ENCODE results near the gene LRRTM4.
"Not testable (repeated sequence)": the region's sequence is repeated elsewhere in the genome, so short reads cannot be mapped to it uniquely, and the experiment has no call there.

LRRTM4 gene

DNA sequence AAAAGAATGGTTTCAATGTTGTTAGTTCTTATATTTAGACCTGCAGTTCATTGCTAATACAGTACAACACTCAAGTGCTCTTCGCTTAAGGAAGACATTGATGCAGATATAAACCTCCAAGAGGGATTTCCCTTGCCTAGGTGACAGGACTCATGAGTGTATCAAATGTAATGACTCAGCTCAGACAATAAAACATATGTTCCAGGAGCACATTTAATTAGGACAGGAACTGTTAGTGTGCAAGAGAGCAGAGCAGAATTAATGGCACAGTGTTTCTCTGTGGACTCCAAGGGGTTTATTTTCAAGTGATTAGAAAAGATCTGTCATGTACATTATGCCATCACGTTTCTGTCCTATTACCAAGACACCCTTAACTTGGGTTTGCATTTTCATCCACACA is 375.0 kb downstream of the LRRTM4 start:
- no peak for ATAC-seq (replicated peaks)
- Mint-ChIP-seq H3K9me3 (peaks cover 4 to 15% of the 10 kb centered on the region in 2 donors), H3K27ac (no peak overlapping the region), H3K36me3 (no peaks in the 10 kb centered on the region), H3K4me3 (no peak overlapping the region), H3K4me1 (no peaks in the 10 kb centered on the region), H3K27me3 (no peaks in the 10 kb centered on the region)
- no peak for DNase-seq

DNA sequence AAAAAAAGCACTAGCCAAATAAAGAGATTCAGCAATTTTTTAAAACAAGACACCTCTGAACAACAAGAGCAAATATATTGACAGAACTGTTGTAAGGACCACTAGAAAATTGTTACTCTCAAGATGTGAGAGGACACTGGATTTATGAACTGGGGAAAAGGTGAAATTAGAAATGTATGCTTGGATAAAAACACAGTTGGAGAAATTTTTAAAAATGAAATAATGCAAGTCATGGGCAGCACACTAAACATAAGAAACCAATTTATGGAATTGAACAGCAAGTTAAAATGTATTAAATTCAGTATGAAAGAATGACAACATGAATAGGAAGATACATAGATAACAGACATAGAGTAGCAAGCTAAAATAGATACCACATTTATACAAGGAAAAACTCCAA is 377.4 kb downstream of the LRRTM4 start:
- Mint-ChIP-seq H3K27ac (no peak overlapping the region), H3K27me3 (no peaks in the 10 kb centered on the region), H3K9me3 (peaks cover 2 to 7% of the 10 kb centered on the region in 2 donors), H3K4me3 (no peak overlapping the region), H3K4me1 (no peaks in the 10 kb centered on the region), H3K36me3 (no peaks in the 10 kb centered on the region)
- no peak for ATAC-seq (replicated peaks)
- no peak for DNase-seq

DNA sequence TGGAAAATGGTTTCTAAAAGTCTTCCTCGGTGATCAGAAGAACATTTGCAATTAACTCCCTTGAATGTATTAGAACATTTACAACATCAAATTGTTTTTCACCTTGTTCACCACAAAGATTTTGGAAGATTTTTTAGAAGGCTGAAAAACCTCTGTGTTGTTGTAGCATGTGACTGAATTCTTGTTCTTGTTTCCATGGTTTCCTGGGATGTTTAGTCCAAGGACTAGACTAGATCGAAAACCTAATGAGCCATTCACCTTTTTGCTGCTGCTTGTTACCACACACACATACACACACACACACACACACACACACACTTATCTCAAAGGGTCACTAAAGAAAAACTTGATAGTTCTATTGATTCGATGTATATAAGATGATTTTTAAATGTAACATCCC is 380.0 kb downstream of the LRRTM4 start:
- H3K27me3 Mint-ChIP-seq, result no peaks in the 10 kb centered on the region
- H3K4me3 Mint-ChIP-seq, result no peak overlapping the region
- no peak for ATAC-seq (replicated peaks)
- no peak overlapping the region for H3K27ac Mint-ChIP-seq
- H3K4me1 Mint-ChIP-seq, result no peaks in the 10 kb centered on the region
- no peak for DNase-seq
- H3K36me3 Mint-ChIP-seq, result no peaks in the 10 kb centered on the region
- H3K9me3 Mint-ChIP-seq, result peaks cover 6 to 15% of the 10 kb centered on the region in 2 donors

DNA sequence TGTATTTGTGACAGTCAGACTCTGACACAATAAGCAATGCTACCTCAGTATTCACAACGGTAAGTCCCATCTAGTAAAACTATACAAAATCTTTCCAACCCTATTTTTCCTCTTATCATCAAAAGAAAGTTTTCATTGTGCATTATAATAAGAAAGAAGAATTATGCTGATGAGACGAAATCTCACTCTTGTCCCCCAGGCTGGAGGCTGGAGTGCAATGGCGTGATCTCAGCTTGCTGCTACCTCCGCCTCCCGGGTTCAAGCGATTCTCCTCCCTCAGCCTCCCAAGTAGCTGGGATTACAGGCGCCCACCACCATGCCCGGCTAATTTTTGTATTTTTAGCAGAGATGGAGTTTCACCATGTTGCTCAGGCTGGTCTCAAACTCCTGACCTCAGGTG is 393.7 kb downstream of the LRRTM4 start:
- not testable (repeated sequence) for H3K9me3 Mint-ChIP-seq; H3K4me1 Mint-ChIP-seq; DNase-seq; H3K27ac Mint-ChIP-seq; ATAC-seq (replicated peaks); H3K4me3 Mint-ChIP-seq; H3K27me3 Mint-ChIP-seq; H3K36me3 Mint-ChIP-seq

DNA sequence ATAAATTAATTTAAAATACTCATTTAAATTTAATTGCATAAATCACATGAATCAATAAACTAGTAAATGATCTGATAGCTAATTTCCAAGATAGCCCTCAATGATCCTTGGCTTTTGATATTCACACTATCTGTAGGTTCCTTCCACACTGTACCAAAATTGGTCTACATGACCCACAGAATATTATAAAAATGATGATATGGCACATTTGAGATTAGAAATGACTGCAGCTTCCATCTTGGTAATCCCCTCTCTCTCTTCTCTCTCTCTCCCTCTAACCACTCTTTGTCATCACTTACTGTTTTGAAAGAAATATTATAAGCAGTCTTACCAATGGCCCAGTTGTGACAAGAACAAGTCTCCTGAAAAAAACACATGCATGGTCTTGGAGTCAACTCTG is 394.8 kb downstream of the LRRTM4 start:
- DNase-seq (no peak), ATAC-seq (replicated peaks) (no peak)
- Mint-ChIP-seq H3K9me3 (peaks cover 2 to 6% of the 10 kb centered on the region in 2 donors), H3K4me1 (no peaks in the 10 kb centered on the region), H3K27ac (no peak overlapping the region), H3K27me3 (no peaks in the 10 kb centered on the region), H3K36me3 (no peaks in the 10 kb centered on the region), H3K4me3 (no peak overlapping the region)

DNA sequence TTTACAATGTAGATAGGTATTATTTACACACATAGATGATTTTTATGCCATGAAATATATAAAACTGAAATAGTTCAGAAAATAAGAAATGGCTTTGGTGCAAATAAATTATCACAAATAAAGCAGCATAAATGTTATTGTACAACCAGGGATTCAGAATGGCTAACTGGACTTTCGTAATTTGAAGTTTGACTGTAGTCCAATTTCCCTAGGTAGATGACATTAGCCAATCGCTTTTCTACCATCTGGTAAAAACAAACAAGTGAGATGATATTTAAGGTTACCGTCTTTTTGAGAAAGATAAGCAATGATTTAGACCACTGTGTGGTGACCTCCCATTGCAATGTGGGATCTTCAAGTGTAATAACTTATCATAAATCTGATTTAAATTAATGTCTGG is 400.7 kb downstream of the LRRTM4 start:
- H3K9me3 Mint-ChIP-seq, result peaks cover 1 to 6% of the 10 kb centered on the region in 2 donors
- no peaks in the 10 kb centered on the region for H3K27me3 Mint-ChIP-seq
- ATAC-seq (replicated peaks) (no peak), DNase-seq (no peak)
- no peaks in the 10 kb centered on the region for H3K36me3 Mint-ChIP-seq
- no peaks in the 10 kb centered on the region for H3K4me1 Mint-ChIP-seq
- H3K4me3 Mint-ChIP-seq, result no peak overlapping the region
- H3K27ac Mint-ChIP-seq, result no peak overlapping the region

DNA sequence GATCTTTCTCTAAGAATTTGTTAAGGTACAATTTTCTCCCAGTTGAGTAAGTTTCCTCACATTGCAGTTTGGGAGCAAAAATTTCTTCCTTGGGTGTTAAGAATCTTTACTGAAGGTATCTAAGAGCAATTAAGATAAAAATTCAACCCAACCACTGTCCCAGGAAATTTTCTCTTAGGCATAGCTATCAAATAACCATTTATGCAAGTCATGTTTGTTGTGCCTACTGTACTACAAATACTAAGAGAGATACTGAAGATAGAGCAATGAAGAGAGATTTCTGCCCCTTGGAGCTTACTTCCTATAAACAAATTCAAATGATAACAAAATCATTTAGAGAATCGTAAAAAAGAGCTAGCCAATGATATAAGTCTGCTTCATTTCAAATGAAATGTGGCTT is 402.8 kb downstream of the LRRTM4 start:
- H3K36me3 Mint-ChIP-seq, result no peaks in the 10 kb centered on the region
- no peaks in the 10 kb centered on the region for H3K4me1 Mint-ChIP-seq
- H3K27me3 Mint-ChIP-seq, result no peaks in the 10 kb centered on the region
- H3K4me3 Mint-ChIP-seq, result no peak overlapping the region
- ATAC-seq (replicated peaks) (no peak), DNase-seq (no peak)
- H3K27ac Mint-ChIP-seq, result no peak overlapping the region
- H3K9me3 Mint-ChIP-seq, result peaks cover 1 to 6% of the 10 kb centered on the region in 2 donors

DNA sequence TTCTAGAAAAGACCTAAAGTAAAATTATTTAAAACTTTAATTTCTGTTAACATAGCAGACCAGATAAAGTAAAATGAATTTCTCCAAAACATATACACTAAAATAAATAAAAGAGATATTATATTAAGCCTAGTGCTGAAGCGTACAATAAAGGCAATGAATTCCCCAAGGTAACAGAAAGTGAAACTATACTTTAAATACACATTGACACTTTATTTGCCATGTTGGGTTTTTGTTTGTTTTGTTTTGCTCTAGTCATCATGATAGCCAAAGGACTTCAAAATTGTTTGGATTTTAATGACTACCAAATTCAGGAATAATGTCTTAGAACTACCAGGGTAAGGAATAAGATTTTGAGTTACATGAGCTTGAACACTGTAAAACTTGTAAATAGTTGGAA is 413.3 kb downstream of the LRRTM4 start:
- Mint-ChIP-seq H3K4me3 (no peak overlapping the region), H3K36me3 (no peaks in the 10 kb centered on the region), H3K27me3 (no peaks in the 10 kb centered on the region), H3K9me3 (peaks cover 4 to 10% of the 10 kb centered on the region in 2 donors), H3K4me1 (no peaks in the 10 kb centered on the region), H3K27ac (no peak overlapping the region)
- DNase-seq, result no peak
- ATAC-seq (replicated peaks), result no peak

DNA sequence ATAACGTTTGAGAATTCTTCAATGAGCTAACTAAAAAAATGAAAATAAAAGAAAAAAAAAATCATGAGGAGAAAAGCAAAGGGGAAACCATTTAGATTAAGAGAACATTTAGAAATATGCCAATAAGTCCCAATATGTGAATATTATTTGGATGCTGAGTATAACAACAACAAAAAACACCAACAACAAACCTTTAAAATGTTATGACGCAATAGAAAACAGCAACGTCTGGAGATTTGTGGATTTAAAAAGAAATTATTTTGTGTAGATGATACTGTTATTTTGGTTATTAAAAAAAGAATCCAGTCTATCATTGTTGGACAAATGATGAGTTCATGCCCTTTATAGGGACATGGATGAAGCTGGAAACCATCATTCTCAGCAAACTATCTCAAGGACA is 417.2 kb downstream of the LRRTM4 start:
- DNase-seq (no peak), ATAC-seq (replicated peaks) (no peak)
- Mint-ChIP-seq H3K4me3 (no peak overlapping the region), H3K27me3 (no peaks in the 10 kb centered on the region), H3K9me3 (peaks cover 1 to 3% of the 10 kb centered on the region in 2 donors), H3K4me1 (no peaks in the 10 kb centered on the region), H3K27ac (no peak overlapping the region), H3K36me3 (no peaks in the 10 kb centered on the region)

DNA sequence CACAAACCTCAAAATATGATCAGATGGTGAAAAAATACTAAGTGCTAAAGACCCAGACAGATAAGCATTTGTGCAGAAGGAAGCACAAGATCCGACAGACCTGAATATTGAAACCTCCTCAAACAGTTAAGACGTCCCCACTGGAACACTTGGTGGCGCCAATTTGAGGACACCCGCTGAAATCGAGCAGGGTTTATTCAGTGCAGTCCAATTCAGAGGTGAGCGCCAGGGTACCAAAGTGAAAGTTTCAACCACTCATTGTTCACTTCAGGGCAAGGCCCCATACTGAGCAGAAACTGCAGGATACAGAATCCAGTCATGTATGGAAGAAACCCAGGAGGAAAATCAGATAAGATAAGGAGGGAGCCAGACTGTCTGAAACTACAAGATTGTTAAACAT is 417.6 kb downstream of the LRRTM4 start:
- no peaks in the 10 kb centered on the region for H3K4me1 Mint-ChIP-seq
- no peaks in the 10 kb centered on the region for H3K36me3 Mint-ChIP-seq
- H3K9me3 Mint-ChIP-seq, result peaks cover 1 to 3% of the 10 kb centered on the region in 2 donors
- DNase-seq (no peak), ATAC-seq (replicated peaks) (no peak)
- no peak overlapping the region for H3K27ac Mint-ChIP-seq
- no peak overlapping the region for H3K4me3 Mint-ChIP-seq
- no peaks in the 10 kb centered on the region for H3K27me3 Mint-ChIP-seq

DNA sequence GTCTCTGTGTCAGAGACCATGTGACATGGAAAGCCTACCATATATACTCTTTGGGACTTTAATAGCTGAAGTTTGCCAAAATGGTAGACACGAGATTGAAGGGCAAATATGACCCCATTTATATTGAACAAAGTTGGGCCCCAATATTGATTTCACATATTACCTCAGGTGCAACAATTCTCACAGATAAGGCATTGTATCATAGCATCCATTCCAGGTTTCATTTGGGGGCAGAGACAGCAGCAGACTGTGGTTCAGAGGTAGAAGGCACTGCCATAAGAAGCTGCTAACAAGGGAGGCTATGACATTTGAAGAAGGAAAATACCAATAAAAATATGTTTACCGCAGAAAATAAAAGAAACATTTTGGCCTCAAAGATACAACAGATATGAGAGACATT is 419.2 kb downstream of the LRRTM4 start:
- no peaks in the 10 kb centered on the region for H3K4me1 Mint-ChIP-seq
- no peak overlapping the region for H3K4me3 Mint-ChIP-seq
- no peak for ATAC-seq (replicated peaks)
- no peaks in the 10 kb centered on the region for H3K27me3 Mint-ChIP-seq
- no peak for DNase-seq
- peaks cover 0 to 1% of the 10 kb centered on the region in 2 donors for H3K9me3 Mint-ChIP-seq
- no peak overlapping the region for H3K27ac Mint-ChIP-seq
- no peaks in the 10 kb centered on the region for H3K36me3 Mint-ChIP-seq

DNA sequence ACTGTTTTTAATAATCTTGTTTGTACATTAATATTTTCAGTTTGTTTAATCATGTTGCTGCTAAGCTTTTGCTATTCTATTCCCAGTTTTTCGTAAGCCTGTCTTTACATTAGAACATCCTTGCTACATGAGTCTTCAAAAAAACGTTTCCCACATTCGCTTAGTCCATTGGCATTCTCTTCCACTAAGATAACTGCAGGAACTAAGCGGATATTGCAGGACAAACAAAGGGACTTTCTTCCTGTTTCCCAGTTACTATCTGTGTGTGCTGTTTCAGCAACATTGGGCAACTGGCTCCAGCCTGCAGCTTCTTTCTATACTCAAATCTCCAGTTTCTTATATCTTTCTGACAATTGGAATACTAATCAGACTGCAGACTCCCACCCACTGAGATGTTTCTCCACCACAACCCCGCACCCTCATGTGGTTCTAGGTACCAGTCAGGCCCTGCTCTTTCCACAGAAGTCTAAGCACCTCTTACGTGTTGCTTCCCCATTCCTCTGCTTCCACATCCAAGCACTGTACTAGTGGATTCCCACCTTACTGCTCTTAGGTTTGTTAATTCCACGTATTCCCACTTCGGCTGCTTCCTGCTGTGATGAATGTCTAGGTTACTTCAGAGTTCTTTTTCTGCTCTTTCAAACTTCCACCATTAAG is 420.3 kb downstream of the LRRTM4 start:
- no peaks in the 10 kb centered on the region for H3K9me3 Mint-ChIP-seq
- H3K4me1 Mint-ChIP-seq, result no peaks in the 10 kb centered on the region
- no peak for ATAC-seq (replicated peaks)
- no peak overlapping the region for H3K4me3 Mint-ChIP-seq
- no peaks in the 10 kb centered on the region for H3K27me3 Mint-ChIP-seq
- H3K27ac Mint-ChIP-seq, result no peak overlapping the region
- H3K36me3 Mint-ChIP-seq, result no peaks in the 10 kb centered on the region
- DNase-seq, result no peak

DNA sequence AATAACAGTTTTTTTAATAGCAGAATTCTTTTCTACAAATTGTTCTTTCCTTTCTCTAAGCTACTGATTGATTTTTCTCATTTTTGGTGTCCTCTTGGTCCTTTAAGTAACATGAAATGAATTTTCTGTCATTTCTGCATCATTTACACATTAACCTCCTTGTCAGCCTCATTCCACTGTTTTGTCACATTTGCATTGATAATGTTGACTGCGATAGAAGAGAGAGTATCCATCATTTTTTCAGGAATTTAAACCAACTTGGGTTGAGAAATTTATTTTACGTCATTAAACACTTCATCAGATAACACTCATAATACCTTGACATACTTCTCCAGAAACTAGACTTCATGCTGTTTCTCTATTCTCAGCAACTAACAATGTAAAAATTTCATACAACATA is 422.2 kb downstream of the LRRTM4 start:
- Mint-ChIP-seq H3K4me1 (no peaks in the 10 kb centered on the region), H3K27ac (no peak overlapping the region), H3K27me3 (no peaks in the 10 kb centered on the region), H3K36me3 (no peaks in the 10 kb centered on the region), H3K4me3 (no peak overlapping the region), H3K9me3 (no peaks in the 10 kb centered on the region)
- DNase-seq, result no peak
- no peak for ATAC-seq (replicated peaks)

DNA sequence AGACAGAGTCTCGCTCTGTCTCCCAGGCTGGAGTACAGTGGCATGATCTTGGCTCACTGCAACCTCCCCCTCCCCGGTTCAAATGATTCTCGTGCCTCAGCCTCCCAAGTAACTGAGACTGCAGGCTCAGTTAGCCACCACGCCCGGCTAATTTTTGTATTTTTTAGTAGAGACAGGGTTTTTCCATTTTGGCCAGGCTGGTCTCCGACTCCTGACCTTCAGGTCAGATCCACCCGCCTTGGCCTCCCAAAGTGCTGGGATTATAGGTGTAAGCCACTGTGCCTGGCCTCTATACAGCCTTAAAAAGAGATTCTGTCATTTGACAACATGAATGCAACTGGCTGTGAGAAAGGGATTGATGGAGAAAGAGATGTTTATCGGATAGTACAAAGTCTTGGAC is 426.7 kb downstream of the LRRTM4 start:
- not testable (repeated sequence) for H3K4me1 Mint-ChIP-seq; H3K27ac Mint-ChIP-seq; DNase-seq; H3K4me3 Mint-ChIP-seq; ATAC-seq (replicated peaks); H3K36me3 Mint-ChIP-seq; H3K27me3 Mint-ChIP-seq
- peaks cover 7 to 11% of the 10 kb centered on the region in 2 donors for H3K9me3 Mint-ChIP-seq

DNA sequence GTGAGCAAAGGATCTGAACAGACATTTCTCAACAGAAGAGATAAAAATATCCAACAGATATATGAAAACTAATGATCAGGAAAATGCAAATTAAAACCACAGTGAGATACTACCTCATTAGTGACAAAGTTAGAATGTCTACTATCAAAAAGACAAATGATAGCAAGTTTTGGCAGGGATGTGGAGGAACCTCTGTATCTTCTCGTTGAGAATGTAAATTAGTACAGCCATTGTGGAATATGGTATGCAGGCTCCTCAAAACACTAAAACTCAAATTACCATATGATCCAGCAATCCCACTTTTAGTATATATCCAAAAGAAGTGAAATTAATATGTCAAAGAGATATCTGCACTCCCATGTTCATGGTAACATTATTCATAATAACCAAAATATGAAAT is 427.1 kb downstream of the LRRTM4 start:
- Mint-ChIP-seq H3K27ac (no peak overlapping the region), H3K4me3 (no peak overlapping the region), H3K4me1 (no peaks in the 10 kb centered on the region), H3K27me3 (peaks cover 0 to under 1% of the 10 kb centered on the region in 2 donors), H3K36me3 (no peaks in the 10 kb centered on the region), H3K9me3 (peaks cover 8 to 11% of the 10 kb centered on the region in 2 donors)
- ATAC-seq (replicated peaks), result no peak
- DNase-seq, result no peak

DNA sequence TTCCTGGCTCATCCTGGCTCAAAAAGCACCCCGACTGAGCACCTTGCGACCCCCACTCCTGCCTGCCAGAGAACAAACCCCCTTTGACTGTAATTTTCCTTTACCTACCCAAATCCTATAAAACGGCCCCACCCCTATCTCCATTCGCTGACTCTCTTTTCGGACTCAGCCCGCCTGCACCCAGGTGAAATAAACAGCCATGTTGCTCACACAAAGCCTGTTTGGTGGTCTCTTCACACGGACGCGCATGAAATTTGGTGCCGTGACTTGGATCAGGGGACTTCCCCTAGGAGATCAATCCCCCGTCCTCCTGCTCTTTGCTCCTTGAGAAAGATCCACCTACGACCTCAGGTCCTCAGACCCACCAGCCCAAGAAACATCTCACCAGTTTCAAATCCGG is 433.8 kb downstream of the LRRTM4 start:
- H3K27ac Mint-ChIP-seq; H3K4me1 Mint-ChIP-seq; H3K36me3 Mint-ChIP-seq; ATAC-seq (replicated peaks); H3K4me3 Mint-ChIP-seq; DNase-seq: not testable (repeated sequence)
- H3K27me3 Mint-ChIP-seq, result peaks cover 17 to 18% of the 10 kb centered on the region in 2 donors
- peaks cover 10 to 11% of the 10 kb centered on the region in 2 donors for H3K9me3 Mint-ChIP-seq
